ENCODE measurements around the gene AFF3.

AFF3 gene

GRCh38 chr2:100073110-100073509, 69.3 kb downstream of the AFF3 start:
- no peak for TF ChIP-seq CTCF (IDR thresholded peaks at IDR 0.05; ENCODE audit: insufficient read depth, low read depth, low read length, missing control alignments)
- no peak for DNase-seq (ENCODE audit: low read depth)
- no peak overlapping the region for H3K4me3 ChIP-seq (ENCODE audit: low read depth, low read length)

DNA sequence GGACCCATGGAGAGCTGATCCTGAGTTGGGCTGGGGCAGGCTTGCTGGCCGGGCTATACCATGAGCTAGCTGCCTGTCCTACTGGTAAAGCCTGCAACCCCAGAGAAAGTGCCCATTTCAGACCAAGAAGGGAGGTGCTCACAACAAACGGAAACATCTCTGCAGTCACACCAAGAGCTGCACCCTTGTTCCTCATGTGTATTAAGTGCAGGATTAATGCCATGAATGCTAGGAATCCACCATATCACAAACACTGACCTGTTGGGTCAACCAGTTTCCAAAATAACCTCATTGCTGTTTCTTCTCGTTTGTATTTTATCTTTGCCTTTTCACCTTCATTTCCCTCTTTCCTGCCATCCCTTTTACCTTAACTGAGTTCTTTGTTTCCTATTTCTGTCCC, 69.9 kb downstream of the AFF3 start:
- DNase-seq (ENCODE audit: low read depth): no peak
- TF ChIP-seq CTCF (IDR thresholded peaks at IDR 0.05; ENCODE audit: insufficient read depth, low read depth, low read length, missing control alignments): no peak
- H3K4me3 ChIP-seq (ENCODE audit: low read depth, low read length): no peak overlapping the region

DNA sequence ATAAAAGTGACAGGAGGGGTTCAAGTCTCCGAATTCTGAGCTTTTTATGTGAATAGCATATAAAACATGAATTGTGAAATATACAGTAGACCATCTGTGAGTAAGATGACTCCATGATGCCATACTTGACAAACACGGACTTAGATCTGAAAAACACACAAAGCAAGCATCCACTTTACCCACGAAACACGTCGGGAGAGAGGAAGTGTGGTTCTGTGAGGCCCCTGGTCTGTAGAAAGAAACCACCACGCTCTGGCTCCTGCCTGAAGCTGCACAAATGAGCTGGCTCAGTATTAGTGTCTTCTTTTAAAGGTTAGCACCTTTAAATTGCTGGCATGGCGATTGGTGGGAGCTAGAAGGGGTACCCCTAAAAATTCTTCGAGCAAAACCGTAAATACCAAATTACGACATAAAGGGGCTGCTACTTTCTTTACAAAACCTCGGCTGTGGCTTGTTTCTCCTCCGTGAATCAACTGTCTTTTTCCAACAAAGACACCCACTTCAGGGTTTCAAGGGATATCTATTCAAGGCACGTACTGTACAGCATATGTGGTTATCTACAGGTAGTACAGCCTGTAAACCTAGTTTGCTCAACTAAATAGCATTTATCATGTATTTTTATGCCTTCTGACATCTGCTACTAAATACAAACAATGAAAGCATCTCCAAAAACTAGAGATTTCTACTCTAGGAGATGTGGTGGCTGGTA, 70.9 kb downstream of the AFF3 start:
- TF ChIP-seq CTCF (IDR thresholded peaks at IDR 0.05; ENCODE audit: insufficient read depth, low read depth, low read length, missing control alignments): no peak
- no peak overlapping the region for H3K4me3 ChIP-seq (ENCODE audit: low read depth, low read length)
- no peak for DNase-seq (ENCODE audit: low read depth)

GRCh38 chr2:100070078-100070477, 72.3 kb downstream of the AFF3 start:
- DNase-seq (ENCODE audit: low read depth): no peak
- no peak for TF ChIP-seq CTCF (IDR thresholded peaks at IDR 0.05; ENCODE audit: insufficient read depth, low read depth, low read length, missing control alignments)
- H3K4me3 ChIP-seq (ENCODE audit: low read depth, low read length): no peak overlapping the region

DNA sequence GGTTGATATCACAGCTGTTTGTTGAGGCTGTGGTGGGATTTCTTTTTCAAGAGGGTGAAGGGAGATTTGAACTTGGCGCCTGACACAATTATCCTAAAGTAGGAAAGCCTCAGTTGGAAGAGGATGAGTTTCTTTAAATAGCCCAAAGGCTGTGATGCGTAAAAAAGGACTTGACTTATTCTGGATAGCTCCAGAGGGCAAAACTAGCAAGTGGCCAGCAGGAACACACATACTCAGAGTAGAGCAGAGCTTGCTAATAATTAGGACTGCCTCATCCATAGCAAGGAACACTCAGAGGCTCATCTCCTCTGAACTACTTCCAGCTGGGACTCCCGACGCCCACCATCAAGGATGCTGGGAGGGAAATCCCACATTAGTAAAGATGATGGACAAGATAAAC, 74.0 kb downstream of the AFF3 start:
- TF ChIP-seq CTCF (IDR thresholded peaks at IDR 0.05; ENCODE audit: insufficient read depth, low read depth, low read length, missing control alignments): no peak

DNA sequence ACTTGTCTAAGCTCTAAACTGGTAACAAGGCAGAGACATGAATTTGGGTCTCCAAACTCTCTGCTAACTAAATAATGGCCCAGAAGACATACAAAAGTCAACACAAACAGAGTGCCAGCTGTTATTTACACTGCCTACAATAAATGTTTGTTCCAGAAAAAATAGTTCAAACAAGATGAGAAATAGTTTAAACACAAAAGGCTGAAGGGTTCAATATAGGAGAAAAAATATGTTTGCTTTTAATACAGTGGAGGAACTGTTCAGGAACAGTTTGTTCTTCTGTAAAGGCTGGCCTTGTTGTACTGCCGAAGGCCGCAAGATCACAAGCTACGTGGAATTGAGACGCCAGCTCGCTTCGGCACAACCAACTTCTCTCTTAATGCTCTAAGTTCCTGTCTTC, 74.6 kb downstream of the AFF3 start:
- DNase-seq (ENCODE audit: low read depth): no peak
- no peak for TF ChIP-seq CTCF (IDR thresholded peaks at IDR 0.05; ENCODE audit: insufficient read depth, low read depth, low read length, missing control alignments)
- no peak overlapping the region for H3K4me3 ChIP-seq (ENCODE audit: low read depth, low read length)

More for the DNA sequence above, 74.0 kb downstream of the AFF3 start:
- DNase-seq (ENCODE audit: low read depth): no peak
- no peak overlapping the region for H3K4me3 ChIP-seq (ENCODE audit: low read depth, low read length)

GRCh38 chr2:100066856-100067255, 75.5 kb downstream of the AFF3 start:
- no peak for TF ChIP-seq CTCF (IDR thresholded peaks at IDR 0.05; ENCODE audit: insufficient read depth, low read depth, low read length, missing control alignments)
- no peak overlapping the region for H3K4me3 ChIP-seq (ENCODE audit: low read depth, low read length)
- no peak for DNase-seq (ENCODE audit: low read depth)

All from GM12865 (cell line).